ENCODE data around the gene SPP1. TPM values are rescaled to one million over a fixed set of nuclear protein-coding genes. Genes with fewer than 3 reads are reported as not detected.

The SPP1 gene
- polyA plus RNA-seq, 1 experiment = 4.9 TPM

DNA sequence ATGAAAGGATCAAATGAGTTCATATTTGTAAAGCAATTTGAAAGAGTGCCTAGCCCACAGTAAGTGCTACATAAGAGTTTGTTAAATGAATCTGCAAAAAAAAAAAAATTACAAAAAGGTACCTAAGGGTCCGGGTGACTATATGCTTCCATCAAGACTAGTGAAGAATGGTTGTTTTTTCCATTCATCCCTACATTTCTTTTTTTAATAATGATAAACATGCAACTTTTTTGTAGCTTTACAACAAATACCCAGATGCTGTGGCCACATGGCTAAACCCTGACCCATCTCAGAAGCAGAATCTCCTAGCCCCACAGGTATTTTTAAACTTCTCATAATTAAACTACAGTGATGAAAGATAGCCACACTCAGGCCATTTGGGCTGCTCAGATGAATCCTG lies 4.3 kb downstream of the SPP1 start:
- POLR2A ChIA-PET = no interaction called here
- no peak overlapping the region for H3K4me3 ChIP-seq (ENCODE audit: low read depth, low read length)
- TF ChIP-seq, protein P1, sequence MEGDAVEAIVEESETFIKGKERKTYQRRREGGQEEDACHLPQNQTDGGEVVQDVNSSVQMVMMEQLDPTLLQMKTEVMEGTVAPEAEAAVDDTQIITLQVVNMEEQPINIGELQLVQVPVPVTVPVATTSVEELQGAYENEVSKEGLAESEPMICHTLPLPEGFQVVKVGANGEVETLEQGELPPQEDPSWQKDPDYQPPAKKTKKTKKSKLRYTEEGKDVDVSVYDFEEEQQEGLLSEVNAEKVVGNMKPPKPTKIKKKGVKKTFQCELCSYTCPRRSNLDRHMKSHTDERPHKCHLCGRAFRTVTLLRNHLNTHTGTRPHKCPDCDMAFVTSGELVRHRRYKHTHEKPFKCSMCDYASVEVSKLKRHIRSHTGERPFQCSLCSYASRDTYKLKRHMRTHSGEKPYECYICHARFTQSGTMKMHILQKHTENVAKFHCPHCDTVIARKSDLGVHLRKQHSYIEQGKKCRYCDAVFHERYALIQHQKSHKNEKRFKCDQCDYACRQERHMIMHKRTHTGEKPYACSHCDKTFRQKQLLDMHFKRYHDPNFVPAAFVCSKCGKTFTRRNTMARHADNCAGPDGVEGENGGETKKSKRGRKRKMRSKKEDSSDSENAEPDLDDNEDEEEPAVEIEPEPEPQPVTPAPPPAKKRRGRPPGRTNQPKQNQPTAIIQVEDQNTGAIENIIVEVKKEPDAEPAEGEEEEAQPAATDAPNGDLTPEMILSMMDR (IDR thresholded peaks at IDR 0.05; ENCODE audit: insufficient read depth, low read depth, low read length) = no peak
- CTCF ChIA-PET = interaction anchor here (0.7 to 1.3 kb wide), 3 partner anchors 25 to 232 kb away, joined by 3 to 5 read pairs (median 3); no protein-coding TSS in a partner anchor
- DNase-seq (ENCODE audit: low read depth) = no peak
- H3K36me3 ChIP-seq (ENCODE audit: control insufficient read depth, insufficient read depth, low read length) = no peaks in the 10 kb centered on the region
- no peaks in the 10 kb centered on the region for H3K27me3 ChIP-seq (ENCODE audit: control insufficient read depth, insufficient read depth, low read length)

DNA sequence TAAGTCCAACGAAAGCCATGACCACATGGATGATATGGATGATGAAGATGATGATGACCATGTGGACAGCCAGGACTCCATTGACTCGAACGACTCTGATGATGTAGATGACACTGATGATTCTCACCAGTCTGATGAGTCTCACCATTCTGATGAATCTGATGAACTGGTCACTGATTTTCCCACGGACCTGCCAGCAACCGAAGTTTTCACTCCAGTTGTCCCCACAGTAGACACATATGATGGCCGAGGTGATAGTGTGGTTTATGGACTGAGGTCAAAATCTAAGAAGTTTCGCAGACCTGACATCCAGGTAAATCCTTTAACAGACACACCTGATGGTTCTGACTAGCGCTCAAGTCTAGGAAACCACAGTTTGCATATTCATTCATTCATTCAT lies 6.0 kb downstream of the SPP1 start:
- TF ChIP-seq, protein P1 (IDR thresholded peaks at IDR 0.05; ENCODE audit: insufficient read depth, low read depth, low read length) = no peak
- Histone ChIP-seq H3K36me3 (ENCODE audit: control insufficient read depth, insufficient read depth, low read length) (no peaks in the 10 kb centered on the region), H3K4me3 (ENCODE audit: low read depth, low read length) (no peak overlapping the region), H3K27me3 (ENCODE audit: control insufficient read depth, insufficient read depth, low read length) (no peaks in the 10 kb centered on the region)
- DNase-seq (ENCODE audit: low read depth) = no peak
- POLR2A ChIA-PET = no interaction called here
- CTCF ChIA-PET = no interaction called here

DNA sequence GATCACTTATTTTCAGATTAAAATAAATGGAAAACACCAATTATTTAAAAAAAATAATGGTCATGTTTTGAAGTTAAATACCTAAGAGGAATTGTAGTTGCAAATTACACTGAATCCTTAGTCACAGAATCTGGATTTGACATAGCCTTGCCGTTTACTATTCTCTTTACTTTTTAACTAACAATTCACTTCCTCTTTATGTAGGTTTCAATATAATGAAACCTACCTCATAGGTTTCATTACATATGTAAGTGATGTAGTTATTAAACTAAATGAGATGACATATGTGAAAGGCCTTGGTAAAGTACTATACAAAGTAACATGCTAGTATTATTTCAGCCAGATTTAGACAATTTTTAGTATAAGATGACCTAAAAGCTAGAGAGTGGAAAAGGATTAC lies 6.5 kb downstream of the SPP1 start:
- no peaks in the 10 kb centered on the region for H3K36me3 ChIP-seq (ENCODE audit: control insufficient read depth, insufficient read depth, low read length)
- CTCF ChIA-PET = interaction anchor here (1.0 kb wide), 1 partner anchor 8 kb away, joined by 3 read pairs; no protein-coding TSS in a partner anchor
- DNase-seq (ENCODE audit: low read depth) = no peak

DNA sequence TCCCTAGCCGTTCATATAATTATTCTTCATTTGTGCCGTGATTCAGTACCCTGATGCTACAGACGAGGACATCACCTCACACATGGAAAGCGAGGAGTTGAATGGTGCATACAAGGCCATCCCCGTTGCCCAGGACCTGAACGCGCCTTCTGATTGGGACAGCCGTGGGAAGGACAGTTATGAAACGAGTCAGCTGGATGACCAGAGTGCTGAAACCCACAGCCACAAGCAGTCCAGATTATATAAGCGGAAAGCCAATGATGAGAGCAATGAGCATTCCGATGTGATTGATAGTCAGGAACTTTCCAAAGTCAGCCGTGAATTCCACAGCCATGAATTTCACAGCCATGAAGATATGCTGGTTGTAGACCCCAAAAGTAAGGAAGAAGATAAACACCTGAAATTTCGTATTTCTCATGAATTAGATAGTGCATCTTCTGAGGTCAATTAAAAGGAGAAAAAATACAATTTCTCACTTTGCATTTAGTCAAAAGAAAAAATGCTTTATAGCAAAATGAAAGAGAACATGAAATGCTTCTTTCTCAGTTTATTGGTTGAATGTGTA lies 7.0 kb downstream of the SPP1 start:
- Histone ChIP-seq H3K4me3 (ENCODE audit: low read depth, low read length) (no peak overlapping the region), H3K36me3 (ENCODE audit: control insufficient read depth, insufficient read depth, low read length) (no peaks in the 10 kb centered on the region), H3K27me3 (ENCODE audit: control insufficient read depth, insufficient read depth, low read length) (no peaks in the 10 kb centered on the region)
- POLR2A ChIA-PET = no interaction called here
- no peak for DNase-seq (ENCODE audit: low read depth)
- TF ChIP-seq, protein P1 (IDR thresholded peaks at IDR 0.05; ENCODE audit: insufficient read depth, low read depth, low read length) = no peak
- CTCF ChIA-PET = interaction anchor here (1.0 to 1.5 kb wide), 2 partner anchors 8 to 9 kb away, joined by 3 to 6 read pairs; no protein-coding TSS in a partner anchor

More for the DNA sequence above, 6.5 kb downstream of the SPP1 start:
- Histone ChIP-seq H3K4me3 (ENCODE audit: low read depth, low read length) (no peak overlapping the region), H3K27me3 (ENCODE audit: control insufficient read depth, insufficient read depth, low read length) (no peaks in the 10 kb centered on the region)
- POLR2A ChIA-PET = no interaction called here
- TF ChIP-seq, protein P1 (IDR thresholded peaks at IDR 0.05; ENCODE audit: insufficient read depth, low read depth, low read length) = no peak

DNA sequence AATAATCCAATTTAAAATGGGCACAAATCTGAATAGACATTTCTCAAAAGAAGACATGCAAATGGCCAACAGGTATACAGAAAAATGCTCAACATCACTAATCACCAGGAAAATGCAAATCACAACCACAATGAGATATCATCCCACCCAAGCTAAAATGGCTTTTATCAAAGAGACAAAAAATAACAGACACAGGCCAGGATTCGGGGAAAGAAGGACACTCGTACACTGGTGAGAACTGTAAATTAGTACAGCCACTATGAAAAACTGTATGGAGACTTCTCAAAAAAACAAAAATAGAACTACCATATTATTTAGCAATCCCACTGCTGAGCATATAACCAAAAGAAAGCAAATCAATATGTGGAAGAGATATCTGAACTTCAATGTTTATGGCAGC lies 8.5 kb downstream of the SPP1 start:
- TF ChIP-seq, protein P1 (IDR thresholded peaks at IDR 0.05; ENCODE audit: insufficient read depth, low read depth, low read length) = no peak
- ChIA-PET POLR2A (no interaction called here), CTCF (interaction anchor here (1.5 kb wide), 1 partner anchor 10 kb away, joined by 6 read pairs; no protein-coding TSS in a partner anchor)
- Histone ChIP-seq H3K4me3 (ENCODE audit: low read depth, low read length) (no peak overlapping the region), H3K36me3 (ENCODE audit: control insufficient read depth, insufficient read depth, low read length) (no peaks in the 10 kb centered on the region), H3K27me3 (ENCODE audit: control insufficient read depth, insufficient read depth, low read length) (no peaks in the 10 kb centered on the region)
- no peak for DNase-seq (ENCODE audit: low read depth)

Measured in BJ (cell line).